GM19438 (cell line): ENCODE results near the gene GLE1.
"Not testable (repeated sequence)": the region's sequence is repeated elsewhere in the genome, so short reads cannot be mapped to it uniquely, and the experiment has no call there.

ENCODE experiments used
- ATAC-seq: cut with Tn5 transposase; IDR thresholded peaks from one replicate; pipeline ENCODE4 v1.9.1; 2021; ENCODE audit warnings: low read depth; ENCODE audit not compliant: unreplicated experiment

GLE1 gene

DNA sequence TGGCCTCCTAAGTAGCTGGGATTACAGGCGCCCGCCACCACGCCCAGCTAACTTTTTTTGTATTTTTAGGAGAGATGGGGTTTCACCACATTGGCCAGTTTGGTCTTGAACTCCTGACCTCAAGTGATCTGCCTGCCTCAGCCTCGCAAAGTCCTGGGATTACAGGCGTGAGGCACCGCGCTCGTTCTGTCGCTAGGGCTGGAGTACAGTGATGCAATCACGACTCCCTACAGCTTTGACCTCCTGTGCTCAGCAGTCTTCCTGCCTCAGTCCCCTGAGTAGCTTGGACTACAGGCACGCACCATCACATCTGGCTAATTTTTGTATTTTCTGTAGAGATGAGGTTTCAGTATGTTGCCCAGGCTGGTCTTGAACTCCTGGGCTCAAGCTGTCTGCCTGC lies 82.4 kb downstream of the GLE1 start:
- not testable (repeated sequence) for ATAC-seq

DNA sequence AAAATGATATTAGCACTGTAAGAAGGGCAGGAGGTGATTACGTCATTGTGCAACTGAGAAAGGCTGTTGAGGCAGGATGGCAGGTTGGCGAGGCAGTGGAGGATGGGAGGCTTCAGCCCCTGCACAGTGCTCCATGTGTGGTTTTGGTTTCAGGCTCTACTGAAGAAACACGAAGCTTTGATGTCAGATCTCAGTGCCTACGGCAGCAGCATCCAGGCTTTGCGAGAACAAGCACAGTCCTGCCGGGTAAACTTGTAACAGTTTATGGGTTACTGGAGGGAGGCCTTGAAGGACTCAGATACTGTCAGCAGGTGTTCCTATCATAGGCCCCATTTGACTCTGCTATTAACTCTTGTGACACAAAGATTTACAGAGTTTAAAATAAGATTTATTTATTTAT lies 82.9 kb downstream of the GLE1 start:
- no peak for ATAC-seq

DNA sequence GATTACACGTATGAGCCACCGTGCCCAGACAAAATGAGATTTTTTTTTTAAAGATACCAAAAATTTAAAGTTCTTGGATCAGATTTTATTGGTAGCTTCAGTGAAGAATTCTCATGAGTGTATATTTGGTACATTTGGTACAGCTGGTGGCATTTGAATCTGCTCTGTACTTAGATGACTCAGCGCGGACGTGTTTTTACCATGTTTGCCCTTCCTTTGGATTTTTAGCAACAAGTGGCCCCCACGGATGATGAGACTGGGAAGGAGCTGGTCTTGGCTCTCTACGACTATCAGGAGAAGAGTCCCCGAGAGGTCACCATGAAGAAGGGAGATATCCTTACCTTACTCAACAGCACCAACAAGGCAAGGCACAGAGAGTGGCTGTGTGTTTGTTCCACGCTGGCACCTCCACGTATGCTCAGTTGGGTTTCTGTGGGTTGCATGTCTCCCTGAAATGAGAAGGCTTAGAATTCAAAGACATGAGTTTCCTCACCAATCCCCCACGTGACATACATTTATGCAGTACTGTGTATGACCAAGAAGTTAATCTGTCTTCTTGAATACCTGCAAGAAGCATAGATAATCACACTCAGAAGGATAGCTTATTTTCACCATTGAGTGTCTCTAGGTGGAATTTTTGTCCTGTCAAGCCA lies 84.2 kb downstream of the GLE1 start:
- ATAC-seq, result no peak
